Hematopoietic multipotent progenitor cell treated with erythropoietin and hydrocortisone succinate and interleukin-3 and kit ligand, for 4 days (in vitro differentiated cells): ENCODE results near the gene CBX2.

ENCODE experiments used
- DNase-seq: peaks from one replicate; pipeline ENCODE4 v3.0.0-alpha.2; 2015

The CBX2 gene

DNA sequence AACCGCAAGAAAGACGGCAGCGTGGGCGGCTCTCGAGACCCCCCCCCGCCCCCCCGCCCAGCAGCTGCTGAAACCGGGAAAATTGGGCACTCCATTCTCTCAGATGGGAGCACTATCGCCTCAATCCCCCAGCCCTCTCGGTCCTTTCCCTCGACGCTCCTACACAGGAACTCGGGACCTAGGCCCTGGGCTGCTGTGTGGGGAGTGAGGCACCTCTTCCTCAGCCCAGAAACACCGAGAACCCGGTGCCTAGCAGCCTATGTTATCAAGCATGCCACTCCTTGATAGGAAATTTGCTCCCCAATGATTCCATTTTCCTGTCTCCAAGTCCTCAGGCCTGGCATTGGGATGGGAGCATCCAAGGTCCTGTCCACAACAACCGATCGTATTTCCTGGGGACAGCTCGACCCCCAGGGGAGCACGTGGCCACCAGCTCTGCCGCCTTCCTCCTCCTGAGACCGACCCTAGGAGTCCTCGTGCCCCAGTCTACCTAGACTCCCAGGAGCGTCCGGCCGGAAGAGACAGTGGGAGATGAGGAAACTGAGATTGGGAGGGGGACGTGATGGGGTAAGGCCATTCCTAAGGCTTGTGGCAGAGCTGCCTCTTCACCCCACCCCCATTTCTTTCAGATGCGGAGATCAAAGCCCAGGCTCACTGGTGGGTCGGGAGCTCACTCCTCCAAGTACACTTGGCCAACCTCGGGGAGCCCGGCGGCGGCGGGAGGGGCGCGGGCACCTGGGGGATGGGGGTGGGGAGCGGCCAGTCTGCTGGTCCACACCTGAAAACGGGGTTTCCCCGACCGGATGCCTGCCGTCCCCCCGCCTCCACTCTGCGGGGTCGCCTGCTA, 36.4 kb downstream of the CBX2 start:
- no peak for DNase-seq

- DNase-seq = no peak
These were observed 37.3 kb downstream of the CBX2 start for GRCh38 chr17:79814974-79815835.

DNA sequence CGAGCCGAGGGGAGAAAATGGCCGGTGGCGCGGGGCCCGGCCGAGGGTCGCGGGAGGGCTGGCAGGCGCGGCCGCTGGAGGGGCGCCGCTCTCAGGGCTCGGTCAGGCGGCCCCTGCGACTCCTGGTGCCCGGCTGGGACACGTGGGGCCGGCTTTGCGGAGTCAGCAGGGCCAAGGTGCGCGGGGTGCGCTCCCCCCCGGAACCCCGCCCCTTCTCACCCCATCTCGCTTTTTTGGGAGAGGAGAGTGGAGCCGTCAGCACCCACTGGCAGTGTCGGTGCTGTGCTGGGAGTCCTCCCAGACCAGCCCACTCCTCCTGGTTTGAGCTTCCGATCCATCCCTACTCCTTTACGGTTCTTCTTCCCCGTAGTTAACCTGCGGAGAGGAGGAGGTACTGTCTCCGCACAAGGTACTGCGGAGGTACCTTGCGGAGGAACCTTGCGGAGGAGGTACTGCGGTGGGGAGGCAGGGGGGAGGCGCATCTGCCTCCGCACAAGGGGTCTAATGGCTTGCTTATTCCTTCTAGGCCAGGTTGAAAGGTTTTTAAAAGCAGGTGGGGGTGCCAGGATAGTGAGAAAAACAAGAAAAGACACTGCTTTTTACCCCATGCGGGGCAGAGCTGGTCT, 38.0 kb downstream of the CBX2 start:
- DNase-seq = no peak

GRCh38 chr17:79818026-79818758, 40.2 kb downstream of the CBX2 start:
- DNase-seq = no peak

GRCh38 chr17:79819085-79819484, 41.1 kb downstream of the CBX2 start:
- peak; percentile 60 for DNase-seq

- DNase-seq = no peak
These were observed 41.8 kb downstream of the CBX2 start for GRCh38 chr17:79819534-79820276.

GRCh38 chr17:79820959-79821330, 43.0 kb downstream of the CBX2 start:
- no peak for DNase-seq

GRCh38 chr17:79821331-79822095, 43.6 kb downstream of the CBX2 start:
- no peak for DNase-seq

GRCh38 chr17:79822583-79823124, 44.7 kb downstream of the CBX2 start:
- DNase-seq = no peak

DNA sequence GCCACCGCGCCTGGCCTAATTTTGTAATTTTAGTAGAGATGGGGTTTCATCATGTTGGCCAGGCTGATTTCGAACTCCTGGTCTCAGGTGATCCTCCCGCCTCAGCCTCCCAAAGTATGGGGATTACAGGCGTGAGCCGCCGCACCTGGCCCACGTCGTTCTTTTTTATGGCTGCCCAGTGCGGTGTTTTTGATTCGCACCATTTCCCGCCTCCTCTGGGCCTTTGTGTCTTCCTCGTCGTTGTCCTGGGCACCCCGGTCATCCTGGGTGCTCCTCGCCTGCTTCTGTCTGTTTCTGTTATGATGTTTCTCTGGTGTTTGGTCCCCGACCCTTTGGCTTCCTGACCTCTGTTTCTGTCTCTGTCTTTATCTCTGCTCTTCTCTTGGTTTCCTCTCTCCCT, 46.3 kb downstream of the CBX2 start:
- no peak for DNase-seq

DNA sequence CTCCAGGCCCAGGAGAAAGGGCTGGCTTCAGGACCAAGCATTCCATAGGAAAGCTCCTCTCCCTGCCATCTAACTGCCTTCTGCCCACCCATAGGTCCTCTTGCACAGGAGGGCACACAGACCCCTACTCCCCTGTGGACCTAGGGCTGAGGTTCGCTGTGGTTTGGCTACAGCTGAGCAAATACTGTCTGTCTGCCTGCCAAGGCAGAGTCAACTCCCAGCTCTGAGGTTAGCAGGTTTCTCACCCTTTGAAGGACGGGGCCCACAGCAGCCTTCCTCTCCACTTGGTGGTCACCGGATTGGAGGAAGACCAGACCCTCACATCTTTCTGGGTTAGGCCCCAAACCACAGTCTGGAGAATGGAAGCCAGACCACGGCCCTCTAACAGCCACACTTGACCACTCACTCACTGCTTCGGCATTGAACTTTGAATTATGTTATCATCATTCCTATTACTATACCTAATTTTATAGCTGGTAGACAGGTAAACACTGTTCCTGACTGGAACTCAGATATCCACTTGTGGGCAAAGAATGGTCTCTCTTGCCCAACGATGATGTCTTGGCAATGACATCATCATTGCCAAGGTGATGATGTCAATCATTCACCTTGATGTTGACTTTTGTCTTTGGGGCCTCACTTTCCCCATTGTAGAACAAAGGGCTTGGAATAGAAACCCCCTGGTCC, 47.1 kb downstream of the CBX2 start:
- no peak for DNase-seq

- no peak for DNase-seq
These were observed 47.6 kb downstream of the CBX2 start for GRCh38 chr17:79825580-79825921.

GRCh38 chr17:79826204-79826680, 48.3 kb downstream of the CBX2 start:
- DNase-seq = peak; percentile 88

GRCh38 chr17:79826841-79827578, 49.1 kb downstream of the CBX2 start:
- DNase-seq = no peak

- DNase-seq = no peak
These were observed 51.1 kb downstream of the CBX2 start for GRCh38 chr17:79829004-79829403.

DNA sequence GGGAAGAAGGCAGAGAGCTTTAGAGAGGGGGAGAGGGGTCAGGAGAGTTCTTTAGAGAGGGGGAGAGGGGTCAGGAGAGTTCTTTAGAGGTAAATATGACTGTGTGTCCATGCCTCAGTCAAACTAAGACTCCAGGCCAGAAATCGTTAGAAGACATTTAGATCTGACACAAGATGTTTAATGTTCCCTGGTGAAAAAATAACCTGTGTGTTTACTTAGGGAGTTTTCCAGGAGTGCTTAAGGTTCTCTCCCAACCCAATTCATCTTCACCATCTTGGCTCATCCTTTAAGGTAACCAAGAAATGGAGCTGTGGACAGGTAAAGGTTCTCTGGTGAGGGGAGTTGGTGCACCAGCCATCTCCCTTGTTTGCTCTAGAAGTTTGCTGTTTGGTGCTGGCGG, 51.5 kb downstream of the CBX2 start:
- DNase-seq = no peak

DNA sequence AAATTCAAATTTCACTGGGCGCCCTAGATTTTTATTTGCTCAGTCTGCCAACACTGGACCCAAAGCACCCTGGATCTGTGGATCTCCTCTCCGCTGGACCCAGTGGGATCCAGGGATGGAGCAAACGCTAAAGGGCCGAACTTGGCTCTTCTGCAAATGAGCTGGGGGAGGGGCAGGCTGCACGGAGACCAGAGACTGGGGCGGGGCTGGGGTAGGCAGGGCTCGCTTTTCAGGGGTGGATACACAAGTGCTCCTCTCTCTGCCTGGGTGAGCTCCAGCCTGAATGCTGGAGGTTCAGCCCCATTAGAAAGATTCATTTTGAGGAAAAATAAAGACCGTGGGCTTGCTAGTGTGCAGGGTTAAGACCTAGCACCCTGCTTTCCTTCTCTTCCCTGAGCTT, 52.4 kb downstream of the CBX2 start:
- peak; percentile 56 for DNase-seq

DNA sequence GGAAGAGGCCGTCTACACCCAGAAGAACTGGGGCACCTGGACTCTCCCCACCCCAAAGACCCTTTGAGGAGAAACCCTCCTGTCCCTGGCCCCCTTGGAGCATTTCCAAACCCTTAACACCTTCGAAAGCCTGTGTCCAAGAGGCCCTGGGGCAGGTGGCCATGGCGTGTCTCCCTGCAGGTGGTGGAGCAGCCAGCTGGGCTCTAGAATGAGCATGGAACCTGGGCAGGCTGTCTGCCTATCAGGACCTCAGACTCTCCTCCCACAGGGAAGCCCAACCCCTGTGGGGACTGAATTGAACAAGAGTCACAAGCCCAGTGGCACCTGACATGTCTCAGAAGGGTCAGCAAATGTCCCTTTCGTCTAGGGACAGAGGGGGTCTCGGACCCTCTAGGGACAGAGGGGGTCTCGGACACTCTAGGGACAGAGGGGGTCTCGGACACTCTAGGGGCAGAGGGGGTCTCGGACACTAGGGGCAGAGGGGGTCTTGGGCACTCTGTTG, 52.9 kb downstream of the CBX2 start:
- no peak for DNase-seq
